Central memory CD4-positive, alpha-beta T cell (primary cell): Measurements from ENCODE around the gene TMEM115.
"Not testable (repeated sequence)": the region's sequence is repeated elsewhere in the genome, so short reads cannot be mapped to it uniquely, and the experiment has no call there.

Experiments
- DNase-seq: peaks from one replicate; pipeline ENCODE4 v3.0.0; 2022

TMEM115 gene

GRCh38 chr3:50314342-50314741 is 45.0 kb downstream of the TMEM115 start:
- DNase-seq = no peak

GRCh38 chr3:50312041-50312440 is 47.3 kb downstream of the TMEM115 start:
- not testable (repeated sequence) for DNase-seq
